Loucy (cell line): ENCODE data around the gene TJP3.

Experiments used
- H2AFZ ChIP-seq: fragments of 200-600 bp; sonication (generic); 2 replicates; pipeline ENCODE4 v1.6.0; 2016; ENCODE audit warnings: antibody characterized with exemption, mild to moderate bottlenecking, low read length, moderate library complexity
- H3F3A ChIP-seq: fragments of 200-600 bp; 2 replicates; pipeline ENCODE4 v1.6.0; 2016; ENCODE audit warnings: antibody characterized with exemption, low read depth, mild to moderate bottlenecking
- H3K27me3 ChIP-seq: fragments of 200-600 bp; sonication (generic); 2 replicates; pipeline ENCODE4 v1.6.1; 2014; ENCODE audit warnings: low read length, mild to moderate bottlenecking; ENCODE audit not compliant: insufficient read depth, poor library complexity, severe bottlenecking
- H3K36me3 ChIP-seq: fragments of 200-600 bp; sonication (generic); 2 replicates; pipeline ENCODE4 v1.6.1; 2016; ENCODE audit warnings: low read length; ENCODE audit not compliant: insufficient read depth
- H3K4me1 ChIP-seq: fragments of 200-600 bp; sonication (generic); 2 replicates; pipeline ENCODE4 v1.5.1; 2014; ENCODE audit warnings: low read length, mild to moderate bottlenecking; ENCODE audit not compliant: insufficient read depth, poor library complexity, severe bottlenecking
- H3K4me2 ChIP-seq: fragments of 200-600 bp; sonication (generic); 2 replicates; pipeline ENCODE4 v1.6.0; 2014; ENCODE audit warnings: antibody characterized with exemption, low read length, low read depth, mild to moderate bottlenecking; ENCODE audit not compliant: poor library complexity, severe bottlenecking
- H3K4me3 ChIP-seq: fragments of 200-600 bp; sonication (generic); 2 replicates; pipeline ENCODE4 v1.5.1; 2014; ENCODE audit warnings: low read length, mild to moderate bottlenecking, mixed read lengths; ENCODE audit not compliant: poor library complexity, severe bottlenecking
- H3K79me2 ChIP-seq: fragments of 200-600 bp; sonication (generic); 2 replicates; pipeline ENCODE4 v1.6.1; 2014; ENCODE audit warnings: low read length; ENCODE audit not compliant: insufficient read depth
- H3K9ac ChIP-seq: fragments of 200-600 bp; sonication (generic); 2 replicates; pipeline ENCODE4 v1.6.0; 2014; ENCODE audit warnings: mild to moderate bottlenecking, low read depth, low read length, moderate library complexity; ENCODE audit not compliant: poor library complexity, severe bottlenecking
- H3K9me2 ChIP-seq: fragments of 200-600 bp; sonication (generic); replicated peaks from 2 replicates; pipeline ENCODE4 v1.6.1; 2016; ENCODE audit warnings: low read depth, low read length, mixed read lengths
- H3K9me3 ChIP-seq: fragments of 200-600 bp; sonication (generic); 2 replicates; pipeline ENCODE4 v1.6.1; 2014; ENCODE audit warnings: mild to moderate bottlenecking, antibody characterized with exemption, low read length, low read depth; ENCODE audit not compliant: insufficient read depth
- H4K20me1 ChIP-seq: fragments of 200-600 bp; sonication (generic); 2 replicates; pipeline ENCODE4 v1.6.0; 2014; ENCODE audit warnings: antibody characterized with exemption, low read length, mild to moderate bottlenecking; ENCODE audit not compliant: insufficient read depth, poor library complexity, severe bottlenecking
- EZH2phosphoT487 ChIP-seq: fragments of 200-600 bp; IDR thresholded peaks from 2 replicates; pipeline ENCODE4 v1.6.1; 2018; ENCODE audit warnings: antibody characterized with exemption, mild to moderate bottlenecking, moderate library complexity, borderline replicate concordance
- TF ChIP-seq, protein P1 (sequence below): fragments of 200-600 bp; sonication (generic); conservative IDR thresholded peaks from 2 replicates; pipeline ENCODE4 v1.5.1; 2014; ENCODE audit warnings: mild to moderate bottlenecking, antibody characterized with exemption, low read length

The TJP3 gene

DNA sequence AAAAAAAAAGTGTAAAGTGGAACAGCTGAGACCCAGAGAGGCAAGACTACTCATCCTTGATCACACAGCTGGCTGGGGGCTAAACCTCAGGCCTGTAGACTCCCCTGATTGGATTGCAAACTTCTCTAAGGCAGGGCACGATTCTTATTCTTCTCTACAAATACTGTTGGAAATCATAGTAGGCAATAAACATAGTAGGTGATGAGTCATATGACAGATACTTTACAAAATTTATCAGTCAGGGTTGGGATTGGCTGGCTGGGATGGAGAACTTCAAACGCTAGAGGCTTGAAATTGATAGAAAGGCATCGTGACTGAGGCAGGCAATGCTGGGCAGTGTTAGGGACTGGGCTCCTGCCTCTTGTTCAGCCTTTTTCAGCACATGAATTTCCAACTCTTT, 83.9 kb downstream of the TJP3 start:
- no peaks in the 10 kb centered on the region for H3K4me1 ChIP-seq
- no peaks in the 10 kb centered on the region for H4K20me1 ChIP-seq
- H3F3A ChIP-seq = no peaks in the 10 kb centered on the region
- no peak overlapping the region for H2AFZ ChIP-seq
- H3K9me3 ChIP-seq = peaks cover 4% of the 10 kb centered on the region; the same call in 1 of the 2 replicates
- H3K4me3 ChIP-seq = no peak overlapping the region
- TF ChIP-seq EZH2phosphoT487 = no peak
- TF ChIP-seq, protein P1, sequence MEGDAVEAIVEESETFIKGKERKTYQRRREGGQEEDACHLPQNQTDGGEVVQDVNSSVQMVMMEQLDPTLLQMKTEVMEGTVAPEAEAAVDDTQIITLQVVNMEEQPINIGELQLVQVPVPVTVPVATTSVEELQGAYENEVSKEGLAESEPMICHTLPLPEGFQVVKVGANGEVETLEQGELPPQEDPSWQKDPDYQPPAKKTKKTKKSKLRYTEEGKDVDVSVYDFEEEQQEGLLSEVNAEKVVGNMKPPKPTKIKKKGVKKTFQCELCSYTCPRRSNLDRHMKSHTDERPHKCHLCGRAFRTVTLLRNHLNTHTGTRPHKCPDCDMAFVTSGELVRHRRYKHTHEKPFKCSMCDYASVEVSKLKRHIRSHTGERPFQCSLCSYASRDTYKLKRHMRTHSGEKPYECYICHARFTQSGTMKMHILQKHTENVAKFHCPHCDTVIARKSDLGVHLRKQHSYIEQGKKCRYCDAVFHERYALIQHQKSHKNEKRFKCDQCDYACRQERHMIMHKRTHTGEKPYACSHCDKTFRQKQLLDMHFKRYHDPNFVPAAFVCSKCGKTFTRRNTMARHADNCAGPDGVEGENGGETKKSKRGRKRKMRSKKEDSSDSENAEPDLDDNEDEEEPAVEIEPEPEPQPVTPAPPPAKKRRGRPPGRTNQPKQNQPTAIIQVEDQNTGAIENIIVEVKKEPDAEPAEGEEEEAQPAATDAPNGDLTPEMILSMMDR = no peak
- no peaks in the 10 kb centered on the region for H3K27me3 ChIP-seq
- H3K4me2 ChIP-seq = no peak overlapping the region
- no peaks in the 10 kb centered on the region for H3K79me2 ChIP-seq
- no peaks in the 10 kb centered on the region for H3K36me3 ChIP-seq
- H3K9ac ChIP-seq = no peak overlapping the region
- no peaks in the 10 kb centered on the region for H3K9me2 ChIP-seq

- Histone ChIP-seq H4K20me1 (no peaks in the 10 kb centered on the region), H3K4me1 (no peaks in the 10 kb centered on the region), H3K9me3 (peaks cover 4% of the 10 kb centered on the region; the same call in 1 of the 2 replicates), H3K4me3 (no peak overlapping the region), H3K9ac (no peak overlapping the region), H3K9me2 (no peaks in the 10 kb centered on the region), H3F3A (no peaks in the 10 kb centered on the region), H3K27me3 (no peaks in the 10 kb centered on the region), H3K79me2 (no peaks in the 10 kb centered on the region), H3K4me2 (no peak overlapping the region), H3K36me3 (no peaks in the 10 kb centered on the region), H2AFZ (no peak overlapping the region)
- TF ChIP-seq EZH2phosphoT487 = no peak
- TF ChIP-seq, protein P1 = no peak
These were observed 85.6 kb downstream of the TJP3 start for GRCh38 chr19:3793799-3794198.

GRCh38 chr19:3796358-3796757, 88.2 kb downstream of the TJP3 start:
- no peak overlapping the region for H3K4me2 ChIP-seq
- peaks cover 4% of the 10 kb centered on the region; the same call in 1 of the 2 replicates for H3K9me3 ChIP-seq
- H4K20me1 ChIP-seq = no peaks in the 10 kb centered on the region
- no peak overlapping the region for H3K4me3 ChIP-seq
- no peaks in the 10 kb centered on the region for H3K79me2 ChIP-seq
- no peak overlapping the region for H2AFZ ChIP-seq
- no peaks in the 10 kb centered on the region for H3K4me1 ChIP-seq
- H3K27me3 ChIP-seq = no peaks in the 10 kb centered on the region
- H3F3A ChIP-seq = no peaks in the 10 kb centered on the region
- no peaks in the 10 kb centered on the region for H3K9me2 ChIP-seq
- TF ChIP-seq EZH2phosphoT487 = no peak
- TF ChIP-seq, protein P1 = no peak
- H3K9ac ChIP-seq = no peak overlapping the region
- H3K36me3 ChIP-seq = no peaks in the 10 kb centered on the region
